GM23338 (cell line): ENCODE results near the gene DEPDC5. TPM values are rescaled to one million over a fixed set of nuclear protein-coding genes. Genes with fewer than 3 reads are reported as not detected.

Source experiments
- ATAC-seq: fragments of 200-7000 bp; cut with Tn5 transposase; 3 replicates; pipeline ENCODE4 v1.9.1; 2020
- DNase-seq: peaks from one replicate; pipeline ENCODE4 v3.0.0-alpha.2; 2015; ENCODE audit warnings: low spot score
- H2AFZ ChIP-seq: fragments of 200-600 bp; sonication (generic); 2 replicates; pipeline ENCODE4 v1.8.0; 2016; ENCODE audit warnings: antibody characterized with exemption, mild to moderate bottlenecking, moderate library complexity
- H3F3A ChIP-seq: fragments of 200-600 bp; sonication (generic); replicated peaks from 2 replicates; pipeline ENCODE4 v1.8.0; 2017; ENCODE audit warnings: antibody characterized with exemption, mixed run types, low read depth
- H3K27ac ChIP-seq: fragments of 200-600 bp; sonication (generic); 2 replicates; pipeline ENCODE4 v1.6.1; 2016; ENCODE audit warnings: low read depth
- H3K27me3 ChIP-seq: fragments of 200-600 bp; sonication (generic); 2 replicates; pipeline ENCODE4 v1.8.0; 2016; ENCODE audit warnings: mild to moderate bottlenecking, mixed run types, moderate library complexity; ENCODE audit not compliant: insufficient read depth
- H3K36me3 ChIP-seq: fragments of 200-600 bp; sonication (generic); 2 replicates; pipeline ENCODE4 v1.8.0; 2016; ENCODE audit warnings: mild to moderate bottlenecking; ENCODE audit not compliant: insufficient read depth
- H3K4me1 ChIP-seq: fragments of 200-600 bp; sonication (generic); 2 replicates; pipeline ENCODE4 v1.8.0; 2016; ENCODE audit warnings: mild to moderate bottlenecking, moderate library complexity; ENCODE audit not compliant: insufficient read depth
- H3K4me2 ChIP-seq: fragments of 200-600 bp; sonication (generic); 2 replicates; pipeline ENCODE4 v1.7.1; 2017; ENCODE audit warnings: mixed run types
- H3K4me3 ChIP-seq: fragments of 200-600 bp; sonication (generic); 2 replicates; pipeline ENCODE4 v1.6.1; 2016; ENCODE audit warnings: mixed run types
- H3K79me2 ChIP-seq: fragments of 200-600 bp; sonication (generic); replicated peaks from 2 replicates; pipeline ENCODE4 v1.8.0; 2017; ENCODE audit warnings: mild to moderate bottlenecking; ENCODE audit not compliant: insufficient read depth
- H3K9me2 ChIP-seq: fragments of 200-600 bp; sonication (generic); 2 replicates; pipeline ENCODE4 v1.8.0; 2017; ENCODE audit not compliant: insufficient read depth
- H4K20me1 ChIP-seq: fragments of 200-600 bp; sonication (generic); replicated peaks from 2 replicates; pipeline ENCODE4 v1.8.0; 2017; ENCODE audit warnings: mild to moderate bottlenecking; ENCODE audit not compliant: insufficient read depth
- H3K27ac Mint-ChIP-seq: 2 replicates; pipeline ENCODE4 v1.8.0; 2020; ENCODE audit warnings: inconsistent platforms, mild to moderate bottlenecking, moderate library complexity, mixed read lengths
- H3K27me3 Mint-ChIP-seq: 3 replicates; pipeline ENCODE4 v1.8.0; 2022; ENCODE audit warnings: low read depth, mild to moderate bottlenecking, moderate library complexity, mixed read lengths, inconsistent platforms; ENCODE audit not compliant: insufficient read depth, poor library complexity
- H3K36me3 Mint-ChIP-seq: 3 replicates; pipeline ENCODE4 v1.8.0; 2021; ENCODE audit warnings: low read depth, mild to moderate bottlenecking, inconsistent platforms, moderate library complexity, mixed read lengths
- H3K4me1 Mint-ChIP-seq: 3 replicates; pipeline ENCODE4 v1.8.0; 2020; ENCODE audit warnings: mild to moderate bottlenecking, inconsistent platforms, mixed read lengths
- H3K4me3 Mint-ChIP-seq: 3 replicates; pipeline ENCODE4 v1.8.0; 2021; ENCODE audit warnings: moderate library complexity, mild to moderate bottlenecking, inconsistent platforms, mixed read lengths
- H3K9me3 Mint-ChIP-seq: 3 replicates; pipeline ENCODE4 v1.8.0; 2020; ENCODE audit warnings: moderate library complexity, mild to moderate bottlenecking, inconsistent platforms, mixed read lengths
- EZH2 ChIP-seq: fragments of 200-600 bp; sonication (generic); IDR thresholded peaks from one replicate; pipeline ENCODE4 v1.8.0; 2017; ENCODE audit warnings: antibody characterized with exemption, mild to moderate bottlenecking, low read depth; ENCODE audit not compliant: unreplicated experiment
- REST ChIP-seq: IDR thresholded peaks from one replicate; pipeline ENCODE4 v1.6.1; 2018; ENCODE audit warnings: antibody characterized with exemption; ENCODE audit not compliant: unreplicated experiment
- STAT1 ChIP-seq: IDR thresholded peaks from one replicate; pipeline ENCODE4 v1.6.1; 2016; ENCODE audit warnings: antibody characterized with exemption; ENCODE audit not compliant: unreplicated experiment
- ZNF114 ChIP-seq: fragments of 250-450 bp; sonication (Bioruptor Pico); IDR thresholded peaks from 2 replicates; pipeline ENCODE4 v1.5.0; 2020; ENCODE audit warnings: mild to moderate bottlenecking, moderate library complexity
- ZNF462 ChIP-seq: fragments of 250-450 bp; sonication (Bioruptor Pico); IDR thresholded peaks from 2 replicates; pipeline ENCODE4 v1.5.0; 2020; ENCODE audit warnings: mild to moderate bottlenecking, moderate library complexity
- polyA plus RNA-seq: library from polyadenylated mRNA; unstranded; fragments of >200 nt; fragmentation: Nextera tagmentation; extraction: Ambion mirVana; gene quantifications from 2 replicates; pipeline ENCODE4 v1.2.1, GENCODE V29; 2016
- total RNA-seq: library from RNA; depleted of rRNA; stranded (reverse); fragments of >200 nt; shearing (Covaris generic); gene quantifications from 2 replicates; pipeline ENCODE4 v1.2.3, GENCODE V29; 2014

The DEPDC5 gene
- total and polyA plus RNA-seq, 2 experiments from 2014 or later, result 18.7 to 19.7 TPM

GRCh38 chr22:31822523-31822922, 68.7 kb downstream of the DEPDC5 start:
- Histone ChIP-seq H3K4me1 (no peaks in the 10 kb centered on the region), H3K79me2 (no peaks in the 10 kb centered on the region), H3K36me3 (peaks cover 22% of the 10 kb centered on the region; the same call in 1 of the 2 replicates), H3K4me3 (no peak overlapping the region), H4K20me1 (no peaks in the 10 kb centered on the region; the same call in 1 of the 2 replicates), H3K4me2 (no peak overlapping the region), H3K27me3 (no peaks in the 10 kb centered on the region), H3K27ac (no peak overlapping the region), H3K9me2 (no peaks in the 10 kb centered on the region), H2AFZ (no peak overlapping the region), H3F3A (no peaks in the 10 kb centered on the region)
- Mint-ChIP-seq H3K27ac (no peak overlapping the region), H3K4me1 (no peaks in the 10 kb centered on the region), H3K9me3 (no peaks in the 10 kb centered on the region), H3K27me3 (no peaks in the 10 kb centered on the region), H3K4me3 (no peak overlapping the region), H3K36me3 (peaks cover 24% of the 10 kb centered on the region)
- ATAC-seq (no peak), DNase-seq (no peak)
- no peak for TF ChIP-seq EZH2
- no peak for TF ChIP-seq REST
- TF ChIP-seq ZNF114 (CRISPR knock-in tag), result no peak
- TF ChIP-seq STAT1, result no peak
- no peak for TF ChIP-seq ZNF462 (CRISPR knock-in tag)
